GM21390 (cell line): Measurements from ENCODE around the gene OLA1.

ENCODE experiments used
- ATAC-seq: cut with Tn5 transposase; IDR thresholded peaks from one replicate; pipeline ENCODE4 v1.9.1; 2021; ENCODE audit not compliant: unreplicated experiment

OLA1 gene

DNA sequence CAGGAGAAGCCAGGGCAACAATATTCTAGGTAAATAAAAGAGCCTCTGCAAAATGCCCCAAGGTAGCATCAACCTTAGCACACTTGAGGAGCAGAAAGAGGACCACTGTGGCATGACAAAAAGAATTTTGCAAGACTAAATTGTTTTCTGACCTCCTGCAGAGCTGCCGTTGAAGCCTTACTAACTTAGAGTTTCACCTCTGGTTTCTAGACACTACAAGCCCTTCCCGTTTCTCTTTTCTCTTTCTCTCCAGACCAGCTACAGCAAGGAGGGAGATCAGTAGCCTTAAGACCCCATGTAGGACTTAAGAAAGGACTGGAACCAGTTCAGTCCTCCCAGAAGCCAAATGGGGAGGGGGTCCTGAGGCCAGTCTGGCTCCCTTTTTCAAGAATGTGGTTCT, 209.9 kb downstream of the OLA1 start:
- ATAC-seq = peak; percentile 47

DNA sequence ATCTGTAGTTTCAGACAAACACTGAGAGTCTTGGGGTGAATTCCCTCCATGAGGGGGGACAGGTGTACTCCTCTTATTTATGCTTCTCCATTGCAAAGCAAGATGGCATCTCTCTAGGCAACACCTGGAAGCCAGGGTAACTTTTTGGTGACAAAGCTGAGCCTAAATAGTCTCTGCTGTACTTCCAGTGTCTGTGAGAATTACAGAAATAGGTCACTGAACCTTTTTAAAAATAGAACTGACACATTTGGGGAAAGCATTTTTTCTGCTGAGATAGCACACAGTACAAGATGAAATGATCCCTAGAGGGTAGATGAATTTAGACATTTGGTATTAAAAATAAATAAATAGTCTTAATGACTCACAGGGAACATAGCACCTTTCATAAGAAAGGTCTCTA, 211.5 kb downstream of the OLA1 start:
- ATAC-seq = no peak

DNA sequence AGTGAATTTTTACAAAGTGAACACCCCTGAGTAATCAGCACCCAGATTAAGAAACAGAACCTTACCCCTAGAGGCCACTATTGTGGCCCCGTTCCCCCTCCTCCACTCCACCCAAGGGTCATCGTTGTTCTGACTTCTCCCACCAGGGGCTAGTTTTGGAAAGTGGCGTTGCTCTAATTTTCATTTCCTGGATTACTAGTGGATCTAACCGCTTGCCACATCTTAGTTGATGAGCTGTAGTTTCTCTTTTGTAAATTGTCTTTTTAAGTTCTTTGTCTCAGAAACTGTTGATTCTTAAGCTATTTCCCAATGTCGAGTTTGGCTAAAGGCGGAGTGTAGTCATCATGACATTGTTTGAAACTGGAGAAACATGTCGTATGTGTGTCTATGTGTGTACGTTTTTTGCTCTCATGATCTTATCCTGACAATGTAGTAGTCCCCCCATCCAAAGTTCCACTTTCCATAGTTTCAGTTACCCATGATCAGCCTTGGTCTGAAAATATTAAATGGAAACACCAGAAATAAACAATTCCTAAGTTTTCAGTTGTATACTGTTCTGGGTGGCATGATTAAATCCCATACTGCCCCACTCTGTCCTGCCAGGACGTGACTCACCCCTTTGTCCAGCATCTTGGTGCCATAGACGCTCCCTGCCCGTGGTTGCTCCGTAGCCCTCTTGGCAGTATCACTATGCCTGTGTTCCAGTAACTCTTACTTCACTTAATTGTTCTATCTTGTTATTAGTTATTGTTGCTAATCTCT, 212.2 kb downstream of the OLA1 start:
- no peak for ATAC-seq

DNA sequence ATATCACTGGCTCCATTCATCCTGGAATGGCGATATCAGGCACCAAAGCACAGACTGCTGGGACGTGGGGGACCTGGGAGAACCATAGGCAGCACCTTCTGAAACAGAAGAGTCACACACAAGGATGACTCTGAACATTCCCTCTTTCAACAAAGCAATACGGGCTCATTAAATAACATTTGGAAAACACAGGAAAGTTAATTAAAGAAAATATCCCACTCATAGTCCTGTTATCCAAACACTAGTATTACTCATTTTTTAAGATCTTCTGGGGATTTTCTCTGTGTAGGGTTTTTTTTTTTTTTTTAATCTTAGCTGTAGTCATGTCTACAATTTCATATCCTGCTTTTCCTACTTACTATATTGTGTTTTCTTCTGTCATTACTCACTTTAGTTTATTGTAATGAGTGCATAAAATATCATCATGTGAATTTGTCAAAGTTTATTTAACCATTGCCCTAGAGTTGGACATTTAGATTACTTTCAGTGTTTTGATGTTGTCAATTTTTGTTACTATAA, 213.2 kb downstream of the OLA1 start:
- no peak for ATAC-seq

DNA sequence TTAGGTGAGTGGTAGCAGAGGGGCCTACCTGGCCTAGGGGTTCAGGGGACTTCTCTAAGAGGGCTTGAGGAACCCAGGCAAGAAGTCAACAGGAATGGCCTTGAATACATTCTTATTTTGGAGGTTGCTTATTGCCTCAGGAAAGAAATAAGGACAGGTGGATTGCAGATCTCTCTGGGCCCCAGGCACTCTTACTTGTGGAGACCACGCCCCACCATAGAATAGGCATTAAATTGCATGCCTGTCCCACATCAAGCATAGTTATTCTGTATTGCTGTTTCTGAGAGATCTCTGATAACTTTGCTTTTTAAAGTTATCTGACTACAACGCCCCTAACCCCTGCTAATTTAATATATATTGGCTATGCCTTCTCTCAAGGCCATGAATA, 215.2 kb downstream of the OLA1 start:
- ATAC-seq = no peak

DNA sequence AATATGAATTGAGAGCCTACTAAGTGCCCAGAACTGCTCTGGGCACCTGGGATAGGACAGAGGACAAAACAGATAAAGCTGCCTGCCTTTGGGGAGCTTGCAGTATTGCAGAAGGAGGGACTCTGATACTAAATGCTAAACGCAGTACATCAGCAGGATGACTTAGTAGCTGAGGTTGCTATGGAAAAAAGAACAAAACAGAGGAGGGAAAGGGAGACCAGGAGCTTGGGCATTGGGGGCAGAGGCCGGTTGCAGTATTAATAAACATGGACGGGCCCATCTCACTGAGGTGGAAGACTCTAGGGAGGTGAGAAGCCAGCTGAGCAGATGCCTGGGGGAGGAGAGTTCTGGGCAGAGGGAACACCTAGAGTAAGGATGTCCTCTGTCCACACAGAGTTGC, 217.1 kb downstream of the OLA1 start:
- no peak for ATAC-seq

DNA sequence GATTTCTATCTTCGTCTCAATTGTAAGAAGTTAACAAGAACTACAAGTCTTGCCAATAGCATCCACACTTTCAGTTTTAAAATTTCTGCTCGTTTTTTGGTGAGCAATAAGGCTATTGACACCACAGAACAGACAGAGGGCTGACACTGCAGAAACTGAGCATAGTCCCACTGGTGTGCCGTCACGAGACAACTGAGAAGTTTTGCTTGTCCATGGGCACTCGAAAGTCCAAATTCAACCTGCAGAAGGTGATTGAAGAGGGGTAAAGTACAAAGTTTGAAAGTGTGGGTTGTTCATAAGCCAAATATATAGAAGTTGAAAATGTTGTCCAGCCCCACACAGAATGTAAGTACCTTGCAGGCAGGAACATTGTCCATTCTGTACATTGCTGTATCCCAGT, 219.4 kb downstream of the OLA1 start:
- no peak for ATAC-seq

DNA sequence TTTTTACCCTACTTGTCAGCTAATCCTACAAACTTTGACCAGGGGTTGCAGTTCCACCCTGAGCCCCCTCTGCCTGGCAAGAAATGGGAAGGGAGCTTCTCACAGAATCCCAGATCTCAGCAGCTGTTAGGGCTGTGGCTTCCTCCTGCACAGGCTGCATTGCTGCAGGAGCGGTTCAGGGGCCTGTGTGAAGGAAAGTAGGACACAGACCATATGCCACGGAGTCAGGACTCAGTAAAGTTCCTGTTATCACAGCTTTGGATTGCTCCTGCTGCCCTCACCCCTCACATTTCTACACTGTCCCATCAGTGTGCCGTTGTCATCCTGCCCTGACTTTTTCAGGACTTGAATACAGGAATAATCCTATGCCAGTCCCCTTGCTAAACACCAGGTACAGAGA, 220.4 kb downstream of the OLA1 start:
- ATAC-seq = no peak

DNA sequence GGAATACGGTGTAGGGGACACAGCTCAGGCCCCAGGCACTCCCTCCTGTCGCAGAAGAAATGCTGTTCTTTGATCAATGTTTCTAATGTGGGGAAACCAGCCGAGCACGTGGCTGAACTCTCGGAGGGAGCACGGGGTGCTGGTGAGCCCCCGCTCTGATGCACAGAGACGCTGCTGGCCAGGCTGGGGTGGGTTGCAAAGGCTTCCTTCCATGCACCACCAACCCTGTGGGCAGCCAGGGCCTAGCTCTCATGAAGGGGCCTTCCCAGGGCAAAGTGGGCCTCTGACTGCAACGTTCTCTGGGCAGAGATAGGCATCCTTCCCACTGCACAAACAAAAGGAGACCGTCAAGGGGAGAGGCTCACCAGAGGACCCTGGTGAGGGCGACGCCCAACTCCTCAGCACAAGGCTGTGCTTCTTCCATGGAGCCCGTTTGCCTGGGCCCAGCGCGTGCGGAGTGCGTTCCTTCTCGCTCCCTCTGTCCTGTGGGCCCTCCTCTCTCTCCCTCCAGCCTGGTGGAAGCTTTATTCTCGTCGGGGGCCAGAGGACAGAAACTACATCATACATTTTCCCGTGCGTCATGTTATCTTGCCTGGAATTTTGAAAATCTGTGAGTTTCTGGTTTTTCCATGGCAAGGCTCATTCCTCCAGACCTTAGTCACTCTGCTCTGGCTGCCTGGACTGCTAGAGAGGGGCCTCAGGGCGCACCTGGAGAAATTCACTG, 222.0 kb downstream of the OLA1 start:
- ATAC-seq = no peak

DNA sequence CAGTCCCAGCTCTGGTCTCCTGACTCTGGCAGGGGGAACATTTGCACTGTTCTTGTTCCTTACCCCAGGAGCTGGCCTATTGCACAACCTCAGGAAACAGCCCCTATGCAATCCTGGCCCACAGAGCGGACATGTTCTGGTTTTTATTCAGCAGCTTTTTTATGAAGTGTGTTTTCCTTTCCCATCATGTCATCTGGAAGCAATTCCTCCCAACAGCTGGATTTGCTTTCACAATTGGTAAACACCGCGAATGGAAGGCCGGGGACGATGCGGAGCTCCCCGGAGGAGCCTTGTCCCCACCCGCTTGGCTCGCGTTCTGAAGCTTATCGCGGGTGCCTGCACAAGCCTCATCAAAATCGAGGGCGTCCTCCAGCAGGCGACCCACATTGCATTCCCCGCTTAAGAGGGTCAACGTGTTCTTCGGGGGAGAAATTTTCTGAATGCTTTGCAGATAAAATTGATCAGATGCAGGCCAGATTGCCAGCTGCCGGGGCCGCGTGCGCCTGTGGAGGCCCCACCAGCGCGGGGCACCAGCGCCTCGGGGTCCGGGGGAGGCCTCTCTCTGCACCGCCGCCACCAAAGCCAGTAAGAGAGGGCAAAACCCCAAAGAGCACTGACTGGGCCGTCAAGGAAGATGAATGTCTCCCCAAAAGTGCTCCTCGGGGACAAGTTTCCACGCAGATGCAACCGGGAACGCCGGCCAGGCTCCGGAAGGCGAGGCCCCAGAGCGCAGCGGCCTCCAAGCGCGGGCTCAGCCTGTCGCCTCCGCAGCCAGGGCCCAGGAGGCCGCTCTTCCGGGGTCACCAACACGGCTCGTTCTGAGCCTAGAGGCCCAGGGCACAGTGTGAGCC, 222.8 kb downstream of the OLA1 start:
- ATAC-seq = no peak

DNA sequence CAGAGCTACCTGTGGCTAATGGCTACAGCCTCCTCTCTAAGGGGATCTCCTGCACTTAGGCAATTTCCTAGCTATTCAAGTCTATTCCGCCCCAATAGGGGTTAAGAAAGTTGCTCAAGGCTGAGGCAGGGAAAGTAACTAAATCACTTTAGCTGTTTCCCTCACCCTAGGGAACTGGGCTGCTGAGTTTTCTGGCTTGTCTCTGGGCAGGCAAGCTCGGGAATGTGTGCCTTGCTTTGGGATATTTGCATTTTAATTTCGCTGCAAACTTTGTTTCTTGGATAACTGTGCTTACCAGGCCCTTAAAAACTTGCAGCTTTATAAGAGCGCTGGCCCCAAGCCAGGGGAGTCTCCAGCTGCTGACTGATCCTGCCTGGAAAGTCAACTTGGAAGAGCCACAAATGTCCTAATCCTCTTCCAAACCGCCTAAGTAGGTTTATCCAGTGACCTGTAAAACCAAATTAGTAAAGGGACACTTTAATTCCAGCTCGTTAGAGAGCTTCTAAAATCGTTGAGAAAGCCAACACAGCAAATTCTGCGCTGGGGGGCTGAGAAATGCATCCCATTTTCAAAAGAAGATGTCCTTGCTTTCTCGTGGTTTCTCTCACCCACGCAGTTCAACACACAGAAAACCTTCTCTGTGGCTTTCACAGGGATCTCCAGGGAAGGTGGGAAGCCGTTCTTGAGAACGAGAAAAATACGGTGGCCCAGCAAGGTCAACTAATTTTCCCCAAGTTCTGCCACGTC, 223.6 kb downstream of the OLA1 start:
- ATAC-seq = no peak

DNA sequence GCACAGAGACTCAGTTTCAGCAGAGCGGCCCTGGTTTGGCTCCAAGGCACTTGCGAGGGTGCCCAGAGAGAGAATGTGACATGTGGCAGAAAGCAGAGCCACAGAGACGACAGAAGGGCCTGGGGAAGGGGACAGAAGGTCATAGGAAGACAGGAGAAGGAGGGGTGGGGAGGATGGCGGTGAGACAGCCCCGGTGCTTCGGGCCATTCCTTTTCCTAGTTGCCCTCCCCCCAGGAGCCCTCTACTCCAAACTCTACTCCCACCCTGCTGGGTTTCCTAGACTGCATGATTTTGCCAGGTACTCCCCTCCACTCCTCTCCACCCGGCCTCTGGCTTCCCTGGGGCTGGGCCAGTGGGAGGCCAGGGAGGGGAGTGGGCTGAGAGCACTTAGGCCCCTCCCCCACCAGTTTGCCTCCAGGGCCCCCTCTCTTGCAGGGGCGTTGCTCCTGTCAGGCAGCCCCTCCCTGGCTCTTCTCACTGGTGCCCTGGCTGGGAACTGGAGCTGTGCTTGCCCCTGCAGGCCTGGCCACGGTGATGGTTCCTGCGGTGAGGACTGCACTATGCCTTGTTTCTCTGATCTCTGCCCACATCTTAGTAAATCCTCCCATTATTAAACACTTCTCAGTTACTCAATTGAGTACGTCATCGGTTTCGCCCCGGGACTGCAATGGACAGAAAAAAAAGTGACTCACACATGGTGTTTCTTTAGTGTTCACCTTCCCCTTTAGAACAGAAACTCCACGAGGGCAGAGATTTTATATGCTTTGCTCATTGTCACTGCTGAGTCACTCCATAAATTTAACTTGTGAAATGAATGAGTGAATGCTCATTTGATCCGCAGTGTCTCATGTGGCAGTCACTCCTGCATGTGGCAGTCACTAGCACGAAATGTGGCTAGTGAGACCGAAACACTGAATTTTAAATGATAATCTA, 224.5 kb downstream of the OLA1 start:
- no peak for ATAC-seq
